Lower leg skin (tissue), 4 donors: ENCODE measurements around the gene PRR9. TPM values are rescaled to one million over a fixed set of nuclear protein-coding genes. Genes with fewer than 3 reads are reported as not detected.

Source experiments
- DNase-seq, 2 donors: peaks; one replicate each; pipeline ENCODE4 v3.0.0-alpha.2; 2019; ENCODE audit warnings: low spot score in 2 of 2
- H3K4me3 ChIP-seq: fragments of 200-600 bp; sonication (generic); 2 replicates; pipeline ENCODE4 v1.5.1; 2017; ENCODE audit warnings: mild to moderate bottlenecking, low read depth; ENCODE audit not compliant: poor library complexity, severe bottlenecking
- POLR2A ChIP-seq, 2 donors: fragments of 450-650 bp; IDR thresholded peaks; one replicate each; pipeline ENCODE4 v1.6.1; 2016 to 2017; ENCODE audit warnings: antibody characterized with exemption in 2 of 2, mild to moderate bottlenecking in 1 of 2, moderate library complexity in 1 of 2
- WGBS, 2 donors: methylation state at CpG; one replicate each; pipeline ENCODE4 v1.1.5; 2018; 5-methylcytosine and 5-hydroxymethylcytosine counted together
- intact Hi-C: fragments of 100-400 bp; cut with DNase I; formaldehyde crosslinking; loops from one replicate; pipeline ENCODE4 v1.15.0; 2023; ENCODE audit warnings: low total_unique reads
- total RNA-seq, 4 donors: library from RNA; depleted of rRNA; stranded (reverse); fragments of >200 nt; gene quantifications; one replicate each; pipeline ENCODE4 v1.1.0, GENCODE V29; 2016
- TF ChIP-seq, protein P1 (sequence below), 3 donors: fragments of 450-650 bp; IDR thresholded peaks; one replicate each; pipeline ENCODE4 v1.5.1; 2016; ENCODE audit warnings: antibody characterized with exemption in 3 of 3, mild to moderate bottlenecking in 3 of 3, moderate library complexity in 2 of 3

Gene PRR9
- total RNA-seq, 4 donors from 2014 or later: 0.34 to 46.0 (median 0.91) TPM

DNA sequence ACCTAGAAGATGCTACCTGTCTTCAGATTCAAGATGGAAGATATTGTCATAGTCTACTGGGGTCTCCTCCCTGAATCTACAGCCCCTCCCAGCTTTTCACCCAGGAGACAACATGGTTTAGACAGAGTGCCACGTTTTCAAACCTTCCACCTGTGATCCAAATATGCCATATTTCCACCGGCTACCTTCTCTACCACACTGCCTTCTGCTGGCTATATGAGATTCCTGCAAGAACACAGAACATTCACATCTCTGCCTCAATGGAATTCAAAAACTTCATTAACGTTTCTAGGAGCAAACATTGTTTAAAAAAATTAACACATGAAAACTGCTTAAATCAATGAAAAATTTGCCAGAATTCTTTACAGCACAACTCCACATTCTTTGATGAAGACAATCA is 27.0 kb upstream of the PRR9 start:
- intact Hi-C loops: loop anchor here (5.0 kb wide), 1 partner anchor 318 kb away; no protein-coding TSS in a partner anchor
- TF ChIP-seq, protein P1, sequence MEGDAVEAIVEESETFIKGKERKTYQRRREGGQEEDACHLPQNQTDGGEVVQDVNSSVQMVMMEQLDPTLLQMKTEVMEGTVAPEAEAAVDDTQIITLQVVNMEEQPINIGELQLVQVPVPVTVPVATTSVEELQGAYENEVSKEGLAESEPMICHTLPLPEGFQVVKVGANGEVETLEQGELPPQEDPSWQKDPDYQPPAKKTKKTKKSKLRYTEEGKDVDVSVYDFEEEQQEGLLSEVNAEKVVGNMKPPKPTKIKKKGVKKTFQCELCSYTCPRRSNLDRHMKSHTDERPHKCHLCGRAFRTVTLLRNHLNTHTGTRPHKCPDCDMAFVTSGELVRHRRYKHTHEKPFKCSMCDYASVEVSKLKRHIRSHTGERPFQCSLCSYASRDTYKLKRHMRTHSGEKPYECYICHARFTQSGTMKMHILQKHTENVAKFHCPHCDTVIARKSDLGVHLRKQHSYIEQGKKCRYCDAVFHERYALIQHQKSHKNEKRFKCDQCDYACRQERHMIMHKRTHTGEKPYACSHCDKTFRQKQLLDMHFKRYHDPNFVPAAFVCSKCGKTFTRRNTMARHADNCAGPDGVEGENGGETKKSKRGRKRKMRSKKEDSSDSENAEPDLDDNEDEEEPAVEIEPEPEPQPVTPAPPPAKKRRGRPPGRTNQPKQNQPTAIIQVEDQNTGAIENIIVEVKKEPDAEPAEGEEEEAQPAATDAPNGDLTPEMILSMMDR (IDR thresholded peaks at IDR 0.05): no peak
- TF ChIP-seq POLR2A (IDR thresholded peaks at IDR 0.05): no peak
- 8 to 13% methylated on average over 3 of the region's 3 CpGs for WGBS, 2 donors
- no peak overlapping the region for H3K4me3 ChIP-seq
- DNase-seq: no peak

GRCh38 chr1:153192697-153193096 is 24.7 kb upstream of the PRR9 start:
- intact Hi-C loops: loop anchor here (5.0 kb wide), 1 partner anchor 320 kb away; no protein-coding TSS in a partner anchor
- H3K4me3 ChIP-seq: no peak overlapping the region
- WGBS, 2 donors: 22 to 28% methylated on average over 3 of the region's 3 CpGs
- no peak for TF ChIP-seq POLR2A (IDR thresholded peaks at IDR 0.05)
- TF ChIP-seq, protein P1 (IDR thresholded peaks at IDR 0.05): no peak
- DNase-seq: no peak

DNA sequence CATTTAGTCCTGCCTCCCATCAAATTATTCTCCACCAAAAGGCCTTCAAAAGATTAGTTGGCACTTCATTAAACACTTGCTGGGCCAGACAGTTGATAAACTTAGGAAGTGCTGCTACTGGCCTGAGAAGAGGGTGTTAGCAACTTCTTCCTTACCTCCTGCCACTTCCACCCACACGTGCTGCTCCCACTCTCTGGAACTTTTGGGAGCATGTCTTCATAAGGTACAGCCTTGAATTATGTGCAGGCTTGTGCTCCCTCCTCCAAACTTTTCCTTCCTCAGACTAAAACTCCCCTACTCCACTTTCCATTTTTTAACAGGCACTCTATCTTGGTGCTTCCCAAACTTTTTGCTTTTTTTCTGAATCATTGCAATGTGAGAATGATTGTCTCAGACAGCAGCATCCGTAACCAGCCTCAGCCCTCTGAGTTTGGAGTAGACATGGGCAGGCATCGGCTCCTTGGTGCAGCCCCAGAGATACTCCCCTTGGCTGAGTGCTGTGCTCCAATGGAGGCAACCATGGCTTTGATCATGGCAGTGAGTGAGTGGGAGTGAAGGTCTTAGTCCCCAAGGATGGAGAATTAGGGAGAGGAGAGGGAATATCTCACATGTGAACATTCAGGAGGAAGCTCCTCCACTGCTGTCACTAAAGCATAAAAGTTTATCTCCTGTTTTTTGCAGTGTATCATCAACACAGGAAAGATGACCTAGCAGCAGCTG is 22.9 kb upstream of the PRR9 start:
- H3K4me3 ChIP-seq: no peak overlapping the region
- DNase-seq: no peak
- no peak for TF ChIP-seq POLR2A (IDR thresholded peaks at IDR 0.05)
- TF ChIP-seq, protein P1 (IDR thresholded peaks at IDR 0.05): no peak
- intact Hi-C loops: loop anchor here (5.0 kb wide), 1 partner anchor 322 kb away; no protein-coding TSS in a partner anchor
- WGBS, 2 donors: 56 to 69% methylated on average over 3 of the region's 3 CpGs

DNA sequence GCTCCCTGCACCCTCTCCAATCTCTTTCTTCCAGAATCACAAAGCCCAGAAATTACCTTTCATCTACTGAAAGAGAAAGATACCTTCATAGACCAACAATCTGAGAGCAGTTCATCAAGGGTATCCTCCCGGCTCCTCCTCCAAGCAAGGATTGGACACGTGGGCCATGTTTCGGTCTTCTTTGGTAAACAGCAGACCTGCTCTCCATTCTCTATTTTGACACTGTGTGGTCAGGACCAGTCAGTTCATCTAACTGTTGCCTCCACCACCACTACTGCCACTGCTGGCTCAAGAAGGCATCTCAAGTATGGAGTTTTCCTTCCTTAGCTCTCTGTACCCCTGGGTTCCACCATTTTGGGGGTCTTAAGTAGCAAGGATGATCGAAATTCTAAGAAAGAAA is 22.2 kb upstream of the PRR9 start:
- WGBS, 2 donors: 68 to 80% methylated on average over 4 of the region's 4 CpGs
- no peak for DNase-seq
- intact Hi-C loops: no loop called here
- no peak overlapping the region for H3K4me3 ChIP-seq
- TF ChIP-seq POLR2A (IDR thresholded peaks at IDR 0.05): no peak
- TF ChIP-seq, protein P1 (IDR thresholded peaks at IDR 0.05): no peak

GRCh38 chr1:153202006-153202405 is 15.4 kb upstream of the PRR9 start:
- no peak overlapping the region for H3K4me3 ChIP-seq
- intact Hi-C loops: no loop called here
- DNase-seq: no peak
- TF ChIP-seq, protein P1 (IDR thresholded peaks at IDR 0.05): no peak
- no peak for TF ChIP-seq POLR2A (IDR thresholded peaks at IDR 0.05)
- 72 to 75% methylated on average over 4 of the region's 4 CpGs for WGBS, 2 donors
